Peyer's patch (tissue), 4 donors: Measurements from ENCODE around the gene WDCP. TPM values are rescaled to one million over a fixed set of nuclear protein-coding genes. Genes with fewer than 3 reads are reported as not detected.
"Not testable (repeated sequence)": the region's sequence is repeated elsewhere in the genome, so short reads cannot be mapped to it uniquely, and the experiment has no call there.

ENCODE experiments used
- DNase-seq, 3 donors: peaks; one replicate each; pipeline ENCODE4 v3.0.0-alpha.2; 2017 to 2019
- H3K27ac ChIP-seq, 4 donors: fragments of 200-600 bp; sonication (generic); one replicate each; pipeline ENCODE4 v1.5.1; 2016 to 2019
- H3K27me3 ChIP-seq, 2 donors: fragments of 200-600 bp; sonication (generic); one replicate each; pipeline ENCODE4 v1.5.1; 2019
- H3K36me3 ChIP-seq, 3 donors: fragments of 200-600 bp; sonication (generic); one replicate each; pipeline ENCODE4 v1.5.1; 2016 to 2019
- H3K4me1 ChIP-seq, 4 donors: fragments of 200-600 bp; sonication (generic); one replicate each; pipeline ENCODE4 v1.5.1; 2016 to 2019
- H3K4me3 ChIP-seq, 4 donors: fragments of 200-600 bp; sonication (generic); 1 replicate in 3 of 4; 2 replicates in 1 of 4; pipeline ENCODE4 v1.5.1; 2016 to 2019; ENCODE audit warnings: mild to moderate bottlenecking in 1 of 4
- H3K9me3 ChIP-seq, 4 donors: fragments of 200-600 bp; sonication (generic); one replicate each; pipeline ENCODE4 v1.5.1; 2016 to 2019; ENCODE audit warnings: mild to moderate bottlenecking in 1 of 4
- CTCF ChIP-seq, 6 experiments: fragments of 450-650 bp in 4 of 6; fragments of 200-600 bp in 2 of 6; sonication (generic) in 1 of 6; IDR thresholded peaks; one replicate each; pipeline ENCODE4 v1.5.1; 2017 to 2019; ENCODE audit warnings: antibody characterized with exemption in 6 of 6, mild to moderate bottlenecking in 3 of 6, moderate library complexity in 1 of 6
- POLR2A ChIP-seq, 2 donors: fragments of 450-650 bp; IDR thresholded peaks; one replicate each; pipeline ENCODE4 v1.5.1; 2017; ENCODE audit warnings: antibody characterized with exemption in 2 of 2, mild to moderate bottlenecking in 2 of 2, moderate library complexity in 2 of 2
- total RNA-seq, 4 donors: library from RNA; depleted of rRNA; stranded (reverse); fragments of >200 nt; gene quantifications; one replicate each; pipeline ENCODE4 v1.1.0, GENCODE V29; 2016

WDCP gene
- total RNA-seq, 4 donors from 2014 or later = 3.3 to 5.8 (median 3.7) TPM

DNA sequence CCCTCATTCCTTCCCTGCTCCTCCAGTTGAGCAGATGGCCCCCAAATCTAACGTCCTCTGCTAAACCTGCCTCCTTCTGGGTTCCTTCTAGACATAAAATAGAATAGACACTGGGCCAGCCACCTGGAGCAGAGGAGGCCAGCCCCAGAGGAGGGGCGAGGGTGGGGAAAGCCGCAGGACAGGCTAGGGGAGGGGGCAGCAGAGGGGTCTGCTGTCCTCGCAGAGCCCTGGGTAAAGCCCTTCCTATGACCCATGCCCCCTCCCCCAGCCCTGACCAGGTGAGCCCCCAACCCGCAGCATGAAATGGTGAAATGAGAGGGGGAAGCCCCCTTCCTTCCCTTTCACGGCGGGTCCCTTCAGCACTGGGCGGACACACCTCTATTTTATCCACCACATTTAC lies 29.5 kb downstream of the WDCP start:
- Histone ChIP-seq H3K9me3 (no peaks in the 10 kb centered on the region), H3K4me1 (no peaks in the 10 kb centered on the region), H3K4me3 (no peak overlapping the region), H3K27ac (no peak overlapping the region), H3K27me3 (no peaks in the 10 kb centered on the region), H3K36me3 (peaks cover 0 to 2% (median 0%) of the 10 kb centered on the region in 3 donors)
- no peak for DNase-seq
- TF ChIP-seq CTCF (IDR thresholded peaks at IDR 0.05) (no peak), POLR2A (IDR thresholded peaks at IDR 0.05) (no peak)

- no peaks in the 10 kb centered on the region for H3K27me3 ChIP-seq
- no peak for DNase-seq
- no peaks in the 10 kb centered on the region for H3K4me1 ChIP-seq
- H3K4me3 ChIP-seq = no peak overlapping the region
- H3K36me3 ChIP-seq = no peaks in the 10 kb centered on the region
- H3K27ac ChIP-seq = no peak overlapping the region
- TF ChIP-seq CTCF (IDR thresholded peaks at IDR 0.05) (no peak), POLR2A (IDR thresholded peaks at IDR 0.05) (no peak)
- H3K9me3 ChIP-seq = no peaks in the 10 kb centered on the region
These were observed 30.1 kb downstream of the WDCP start for GRCh38 chr2:24016853-24017703.

GRCh38 chr2:24016376-24016761 lies 30.8 kb downstream of the WDCP start:
- DNase-seq = no peak
- Histone ChIP-seq H3K36me3 (no peaks in the 10 kb centered on the region), H3K4me3 (no peak overlapping the region), H3K27me3 (no peaks in the 10 kb centered on the region), H3K27ac (no peak overlapping the region), H3K9me3 (no peaks in the 10 kb centered on the region), H3K4me1 (no peaks in the 10 kb centered on the region)
- TF ChIP-seq CTCF (IDR thresholded peaks at IDR 0.05) (no peak), POLR2A (IDR thresholded peaks at IDR 0.05) (no peak)

- Histone ChIP-seq H3K27ac (no peak overlapping the region), H3K36me3 (no peaks in the 10 kb centered on the region), H3K9me3 (no peaks in the 10 kb centered on the region), H3K4me3 (no peak overlapping the region), H3K27me3 (no peaks in the 10 kb centered on the region), H3K4me1 (no peaks in the 10 kb centered on the region)
- TF ChIP-seq POLR2A (IDR thresholded peaks at IDR 0.05) (no peak), CTCF (IDR thresholded peaks at IDR 0.05) (no peak)
- no peak for DNase-seq
These were observed 31.4 kb downstream of the WDCP start for GRCh38 chr2:24015562-24016375.

- not testable (repeated sequence) for H3K36me3 ChIP-seq, DNase-seq, H3K4me3 ChIP-seq, H3K27ac ChIP-seq, H3K27me3 ChIP-seq, H3K9me3 ChIP-seq, H3K4me1 ChIP-seq
These were observed 32.3 kb downstream of the WDCP start for GRCh38 chr2:24014902-24015301.
